Astrocyte (in vitro differentiated cells and primary cell): ENCODE data around the gene LAG3. TPM values are rescaled to one million over a fixed set of nuclear protein-coding genes. Genes with fewer than 3 reads are reported as not detected.

Experiments used
- DNase-seq: peaks from one replicate; pipeline ENCODE4 v3.0.0-alpha.2; 2010; ENCODE audit warnings: low read depth
- FAIRE-seq: peaks from 2 replicates; lab custom pipeline; 2011; peaks lifted over from hg19 to GRCh38; lab: Jason Lieb, UNC
- H2AFZ ChIP-seq: 2 replicates; pipeline ENCODE4 v1.6.0; 2012; ENCODE audit warnings: low read depth, low read length, inconsistent platforms
- H3K27ac ChIP-seq: 2 replicates; pipeline ENCODE4 v1.5.1; 2011; ENCODE audit warnings: low read depth, low read length, inconsistent platforms
- H3K27me3 ChIP-seq: 2 replicates; pipeline ENCODE4 v1.6.0; 2011; ENCODE audit warnings: low read length, inconsistent platforms; ENCODE audit not compliant: insufficient read depth
- H3K36me3 ChIP-seq: 2 replicates; pipeline ENCODE4 v1.5.1; 2011; ENCODE audit warnings: low read length, inconsistent platforms; ENCODE audit not compliant: insufficient read depth
- H3K4me1 ChIP-seq: 2 replicates; pipeline ENCODE4 v1.5.1; 2011; ENCODE audit warnings: low read length, inconsistent platforms; ENCODE audit not compliant: insufficient read depth
- H3K4me2 ChIP-seq: 2 replicates; pipeline ENCODE4 v1.6.0; 2012; ENCODE audit warnings: low read length, inconsistent platforms
- H3K4me3 ChIP-seq: 2 replicates; pipeline ENCODE4 v1.5.1; 2011; ENCODE audit warnings: low read depth, mild to moderate bottlenecking, low read length, inconsistent platforms; ENCODE audit not compliant: insufficient read depth
- H3K79me2 ChIP-seq: 2 replicates; pipeline ENCODE4 v1.6.0; 2012; ENCODE audit warnings: mild to moderate bottlenecking, low read length, inconsistent platforms; ENCODE audit not compliant: insufficient read depth
- H3K9ac ChIP-seq: 2 replicates; pipeline ENCODE4 v1.6.0; 2012; ENCODE audit warnings: mild to moderate bottlenecking, low read length, inconsistent platforms
- H3K9me3 ChIP-seq: 2 replicates; pipeline ENCODE4 v1.5.1; 2012; ENCODE audit warnings: low read depth, mild to moderate bottlenecking, low read length, inconsistent platforms; ENCODE audit not compliant: insufficient read depth
- H4K20me1 ChIP-seq: 2 replicates; pipeline ENCODE4 v1.6.0; 2012; ENCODE audit warnings: low read length, inconsistent platforms; ENCODE audit not compliant: insufficient read depth
- H3K27ac Mint-ChIP-seq: one replicate; pipeline ENCODE4 v1.8.0; 2021; ENCODE audit warnings: mild to moderate bottlenecking, mixed read lengths; ENCODE audit not compliant: unreplicated experiment
- H3K27me3 Mint-ChIP-seq: one replicate; pipeline ENCODE4 v1.8.0; 2021; ENCODE audit warnings: low read depth, mixed read lengths; ENCODE audit not compliant: unreplicated experiment
- H3K36me3 Mint-ChIP-seq: one replicate; pipeline ENCODE4 v1.8.0; 2021; ENCODE audit warnings: low read depth, mixed read lengths; ENCODE audit not compliant: unreplicated experiment
- H3K4me1 Mint-ChIP-seq: one replicate; pipeline ENCODE4 v1.8.0; 2021; ENCODE audit warnings: low read depth, mixed read lengths; ENCODE audit not compliant: unreplicated experiment
- H3K4me3 Mint-ChIP-seq: one replicate; pipeline ENCODE4 v1.8.0; 2021; ENCODE audit warnings: mild to moderate bottlenecking, moderate library complexity, mixed read lengths; ENCODE audit not compliant: unreplicated experiment
- H3K9me3 Mint-ChIP-seq: one replicate; pipeline ENCODE4 v1.8.0; 2021; ENCODE audit warnings: mild to moderate bottlenecking, mixed read lengths; ENCODE audit not compliant: unreplicated experiment
- EZH2 ChIP-seq: IDR thresholded peaks from 2 replicates; pipeline ENCODE4 v1.6.1; 2012; ENCODE audit warnings: mild to moderate bottlenecking, low read length, inconsistent platforms; ENCODE audit not compliant: insufficient read depth
- total RNA-seq: library from RNA; stranded (reverse); gene quantifications from 2 replicates; pipeline ENCODE4 v1.2.1, GENCODE V29; 2021
- TF ChIP-seq, protein P1 (sequence below): IDR thresholded peaks from 2 replicates; pipeline ENCODE4 v1.5.1; 2011; ENCODE audit warnings: low read depth, mild to moderate bottlenecking, inconsistent platforms, low read length, moderate library complexity; ENCODE audit not compliant: insufficient read depth

The LAG3 gene
- total RNA-seq, 1 donor from 2014 or later = 2.0 TPM

DNA sequence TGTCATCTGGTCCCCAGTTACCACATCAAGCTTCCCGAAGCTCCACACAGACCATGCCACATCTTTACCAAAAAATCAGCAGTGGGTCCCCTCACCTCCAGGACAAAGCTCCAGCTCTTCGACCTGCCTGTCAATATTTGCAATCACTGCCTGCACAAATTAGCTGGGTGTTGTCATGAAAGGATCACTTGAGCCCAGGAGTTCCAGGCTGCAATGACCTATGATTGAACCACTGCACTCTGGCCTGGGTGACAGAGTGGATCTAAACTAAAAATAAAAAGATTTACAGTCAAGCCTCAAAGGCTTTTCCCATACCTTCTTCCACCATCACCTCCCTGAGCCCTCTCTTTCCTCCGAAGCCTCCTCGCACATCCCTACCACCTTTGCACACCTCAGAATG lies 24.3 kb downstream of the LAG3 start:
- Histone ChIP-seq H2AFZ (no peak overlapping the region), H3K9me3 (no peaks in the 10 kb centered on the region), H3K79me2 (no peaks in the 10 kb centered on the region), H3K4me1 (peaks cover 9% of the 10 kb centered on the region), H3K4me3 (no peak overlapping the region), H3K27me3 (peaks cover 6% of the 10 kb centered on the region), H3K36me3 (no peaks in the 10 kb centered on the region), H4K20me1 (no peaks in the 10 kb centered on the region), H3K27ac (no peak overlapping the region), H3K9ac (no peak overlapping the region), H3K4me2 (no peak overlapping the region)
- H3K4me3 Mint-ChIP-seq = no peak overlapping the region
- peaks cover 11% of the 10 kb centered on the region for H3K4me1 Mint-ChIP-seq
- peak overlapping the region; percentile 63 for H3K27ac Mint-ChIP-seq
- H3K36me3 Mint-ChIP-seq = peaks cover 3% of the 10 kb centered on the region
- H3K9me3 Mint-ChIP-seq = no peaks in the 10 kb centered on the region
- no peak for DNase-seq
- TF ChIP-seq, protein P1, sequence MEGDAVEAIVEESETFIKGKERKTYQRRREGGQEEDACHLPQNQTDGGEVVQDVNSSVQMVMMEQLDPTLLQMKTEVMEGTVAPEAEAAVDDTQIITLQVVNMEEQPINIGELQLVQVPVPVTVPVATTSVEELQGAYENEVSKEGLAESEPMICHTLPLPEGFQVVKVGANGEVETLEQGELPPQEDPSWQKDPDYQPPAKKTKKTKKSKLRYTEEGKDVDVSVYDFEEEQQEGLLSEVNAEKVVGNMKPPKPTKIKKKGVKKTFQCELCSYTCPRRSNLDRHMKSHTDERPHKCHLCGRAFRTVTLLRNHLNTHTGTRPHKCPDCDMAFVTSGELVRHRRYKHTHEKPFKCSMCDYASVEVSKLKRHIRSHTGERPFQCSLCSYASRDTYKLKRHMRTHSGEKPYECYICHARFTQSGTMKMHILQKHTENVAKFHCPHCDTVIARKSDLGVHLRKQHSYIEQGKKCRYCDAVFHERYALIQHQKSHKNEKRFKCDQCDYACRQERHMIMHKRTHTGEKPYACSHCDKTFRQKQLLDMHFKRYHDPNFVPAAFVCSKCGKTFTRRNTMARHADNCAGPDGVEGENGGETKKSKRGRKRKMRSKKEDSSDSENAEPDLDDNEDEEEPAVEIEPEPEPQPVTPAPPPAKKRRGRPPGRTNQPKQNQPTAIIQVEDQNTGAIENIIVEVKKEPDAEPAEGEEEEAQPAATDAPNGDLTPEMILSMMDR = no peak
- TF ChIP-seq EZH2 = no peak
- FAIRE-seq = no peak
- peaks cover 52% of the 10 kb centered on the region for H3K27me3 Mint-ChIP-seq

DNA sequence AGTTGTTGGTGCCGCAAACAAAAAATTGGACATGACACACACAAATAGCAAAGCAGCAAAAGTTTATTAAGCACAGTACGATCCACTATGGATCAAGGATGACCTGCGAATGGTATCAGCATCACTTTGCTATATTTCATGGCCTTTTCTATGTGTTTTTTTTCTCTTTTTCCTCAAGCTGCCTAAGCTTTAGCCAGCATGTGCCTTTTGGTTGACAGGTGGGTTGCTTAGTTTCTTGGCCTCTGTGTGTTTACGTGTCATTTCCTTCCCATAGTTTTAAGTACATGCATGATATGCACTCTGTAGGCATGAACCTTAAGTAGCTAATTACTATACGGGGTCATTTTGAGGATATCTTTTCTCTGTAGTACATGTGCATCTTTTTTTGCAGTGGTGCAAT lies 26.8 kb downstream of the LAG3 start:
- no peak overlapping the region for H3K27ac Mint-ChIP-seq
- H3K36me3 Mint-ChIP-seq = peaks cover 3% of the 10 kb centered on the region
- Histone ChIP-seq H3K4me3 (no peak overlapping the region), H2AFZ (no peak overlapping the region), H3K9ac (no peak overlapping the region), H3K4me2 (no peak overlapping the region), H4K20me1 (no peaks in the 10 kb centered on the region), H3K36me3 (no peaks in the 10 kb centered on the region), H3K79me2 (no peaks in the 10 kb centered on the region), H3K4me1 (no peaks in the 10 kb centered on the region), H3K27me3 (peaks cover 6% of the 10 kb centered on the region), H3K9me3 (no peaks in the 10 kb centered on the region), H3K27ac (no peak overlapping the region)
- no peak for DNase-seq
- no peak for FAIRE-seq
- TF ChIP-seq, protein P1 = no peak
- no peak for TF ChIP-seq EZH2
- H3K27me3 Mint-ChIP-seq = peaks cover 33% of the 10 kb centered on the region
- H3K4me3 Mint-ChIP-seq = no peak overlapping the region
- H3K4me1 Mint-ChIP-seq = no peaks in the 10 kb centered on the region
- H3K9me3 Mint-ChIP-seq = peaks cover 1% of the 10 kb centered on the region

DNA sequence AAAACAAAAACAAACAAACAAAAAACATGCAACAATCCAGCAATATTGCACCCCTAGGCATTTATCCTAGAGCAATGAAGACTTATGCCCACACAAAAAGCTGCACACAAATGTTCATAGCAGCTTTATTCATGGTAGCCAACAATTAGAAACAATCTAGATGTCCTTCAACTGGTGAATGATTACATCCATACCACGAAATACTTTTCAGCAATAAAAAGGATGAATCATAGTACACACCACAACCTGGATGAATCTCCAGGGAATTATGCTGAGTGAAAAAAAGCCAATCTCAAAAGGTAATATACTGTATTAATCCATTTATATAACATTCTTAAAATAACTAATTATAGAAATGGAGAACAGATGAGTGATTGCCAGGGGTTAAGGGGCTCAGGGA lies 34.9 kb downstream of the LAG3 start:
- Histone ChIP-seq H3K4me1 (no peaks in the 10 kb centered on the region), H3K4me2 (no peak overlapping the region), H3K36me3 (no peaks in the 10 kb centered on the region), H3K4me3 (no peak overlapping the region), H4K20me1 (no peaks in the 10 kb centered on the region), H3K27me3 (peaks cover 2% of the 10 kb centered on the region), H3K9ac (no peak overlapping the region), H2AFZ (no peak overlapping the region), H3K9me3 (no peaks in the 10 kb centered on the region), H3K27ac (no peak overlapping the region), H3K79me2 (no peaks in the 10 kb centered on the region)
- Mint-ChIP-seq H3K4me3 (no peak overlapping the region), H3K36me3 (no peaks in the 10 kb centered on the region), H3K9me3 (peaks cover 5% of the 10 kb centered on the region), H3K4me1 (peaks cover 9% of the 10 kb centered on the region), H3K27me3 (no peaks in the 10 kb centered on the region), H3K27ac (no peak overlapping the region)
- TF ChIP-seq, protein P1 = no peak
- no peak for TF ChIP-seq EZH2
- FAIRE-seq (no peak), DNase-seq (no peak)
